NCI-H1930 (cell line): ENCODE measurements around the gene OPTC.

Source experiments
- DNase-seq, 2 experiments: peaks; one replicate each; lab custom pipeline; 2025; lab: John Stamatoyannopoulos, UW

Gene OPTC

GRCh38 chr1:203536980-203537455 is 43.1 kb downstream of the OPTC start:
- DNase-seq, result no peak

GRCh38 chr1:203537806-203538464 is 44.0 kb downstream of the OPTC start:
- DNase-seq, result no peak

- no peak for DNase-seq
Measured at GRCh38 chr1:203538726-203539125, 44.8 kb downstream of the OPTC start.

GRCh38 chr1:203539831-203540546 is 46.0 kb downstream of the OPTC start:
- no peak for DNase-seq

GRCh38 chr1:203544485-203544884 is 50.5 kb downstream of the OPTC start:
- DNase-seq, result no peak

DNA sequence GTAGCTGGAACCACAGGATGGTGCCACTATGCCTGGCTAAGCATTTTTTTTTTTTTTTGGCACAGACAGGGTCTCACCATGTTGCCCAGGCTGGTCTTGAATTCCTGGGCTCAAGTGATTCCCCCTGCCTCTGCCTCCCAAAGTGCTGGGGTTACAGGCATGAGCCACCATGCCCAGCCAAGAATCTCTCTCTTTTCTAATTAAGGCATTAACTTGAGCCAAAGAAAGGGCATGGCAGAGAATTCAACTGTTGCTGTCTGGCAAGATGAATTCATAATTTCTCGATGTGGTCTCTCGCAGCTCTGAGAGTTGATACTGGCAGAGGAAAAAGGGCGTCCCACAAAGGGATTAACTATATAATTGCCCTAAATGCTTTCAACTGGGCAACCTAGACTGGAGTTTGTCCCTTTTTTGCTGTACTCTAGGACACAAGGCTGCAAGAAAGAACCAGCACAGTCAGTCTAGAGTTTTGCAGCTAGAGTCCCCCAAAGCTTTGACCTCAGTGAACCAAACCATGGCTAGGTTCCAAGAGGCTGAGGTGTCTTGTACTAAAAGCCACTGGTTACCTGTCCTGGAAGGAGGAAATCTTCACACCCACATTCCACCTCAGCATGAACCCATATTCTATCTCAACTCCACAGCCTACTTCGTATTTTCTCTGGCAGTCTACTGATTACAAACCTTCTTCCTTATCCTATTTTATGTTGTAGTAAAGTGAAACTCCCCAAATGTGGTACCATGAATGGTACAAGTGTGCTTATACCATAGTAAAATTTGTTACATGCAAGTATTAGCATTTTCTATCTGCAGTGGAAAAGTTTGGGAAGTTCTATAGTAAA is 51.2 kb downstream of the OPTC start:
- no peak for DNase-seq

DNA sequence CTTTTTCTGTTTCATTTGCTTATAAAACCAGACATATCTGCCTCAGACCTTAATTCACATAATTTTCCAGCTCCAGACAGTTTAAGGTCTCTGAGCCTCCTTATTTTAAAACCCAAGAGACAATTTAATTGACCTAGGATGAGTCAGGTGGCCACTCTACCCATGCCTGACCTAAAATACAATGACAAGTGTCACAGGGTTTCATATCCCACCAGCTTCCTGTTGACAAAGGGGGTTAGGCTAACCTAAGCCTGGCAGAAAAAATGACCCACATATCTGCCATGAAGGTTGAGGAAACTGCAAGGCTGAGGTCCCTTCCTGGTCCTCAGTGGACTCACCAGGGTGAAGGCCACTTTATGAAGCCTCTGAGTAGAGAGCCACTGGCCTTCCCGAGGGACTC is 52.3 kb downstream of the OPTC start:
- no peak for DNase-seq

- DNase-seq, result no peak
Measured at GRCh38 chr1:203547147-203547546, 53.2 kb downstream of the OPTC start.

DNA sequence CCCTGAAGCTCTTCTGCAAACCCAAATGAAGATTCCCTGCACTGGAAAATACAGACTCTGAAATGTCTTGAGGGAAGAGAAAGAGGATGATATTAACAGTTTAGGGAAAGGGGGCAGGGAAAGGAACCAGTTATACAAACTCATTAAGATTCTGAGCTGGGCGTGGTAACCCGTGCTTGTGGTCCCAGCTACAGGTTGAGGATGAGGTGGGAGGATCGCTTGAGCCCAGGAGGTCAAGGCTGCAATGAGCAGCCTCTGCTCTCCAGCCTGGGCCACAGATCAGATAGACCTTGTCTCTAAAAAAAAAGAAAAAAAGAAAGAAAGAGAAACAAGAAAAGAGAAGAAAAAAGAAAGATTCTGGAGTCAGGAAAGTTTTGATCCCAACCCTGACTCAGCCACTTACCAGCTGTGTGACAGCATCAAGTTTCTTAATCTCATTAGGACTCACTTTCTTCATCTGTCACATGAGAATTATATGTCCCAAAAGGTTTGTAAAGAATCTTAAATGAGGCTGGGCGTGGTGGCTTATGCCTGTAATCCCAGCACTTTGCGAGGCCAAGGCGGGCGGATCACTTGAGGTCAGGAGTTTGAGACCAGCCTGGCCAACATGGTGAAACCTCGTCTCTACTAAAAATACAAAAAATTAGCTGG is 53.9 kb downstream of the OPTC start:
- no peak for DNase-seq

DNA sequence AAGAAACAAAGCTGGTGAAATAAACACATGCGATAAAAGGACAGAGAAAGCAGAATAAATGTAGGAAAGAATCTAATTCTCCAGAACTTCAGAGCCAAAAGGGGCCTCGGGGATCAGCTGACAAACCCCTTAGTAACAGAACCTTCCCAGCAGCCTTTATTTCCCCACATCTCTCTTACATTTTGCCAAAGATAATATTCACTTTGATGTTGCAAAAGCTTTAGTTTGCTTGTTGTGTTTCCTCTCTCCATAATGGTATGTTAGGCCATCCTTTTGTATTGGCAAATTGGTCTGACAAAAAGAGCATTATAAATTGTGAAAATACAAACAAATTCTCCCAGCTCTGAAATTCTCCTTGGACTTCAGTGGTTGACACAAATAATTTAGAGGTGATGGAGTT is 54.9 kb downstream of the OPTC start:
- DNase-seq, result no peak

DNA sequence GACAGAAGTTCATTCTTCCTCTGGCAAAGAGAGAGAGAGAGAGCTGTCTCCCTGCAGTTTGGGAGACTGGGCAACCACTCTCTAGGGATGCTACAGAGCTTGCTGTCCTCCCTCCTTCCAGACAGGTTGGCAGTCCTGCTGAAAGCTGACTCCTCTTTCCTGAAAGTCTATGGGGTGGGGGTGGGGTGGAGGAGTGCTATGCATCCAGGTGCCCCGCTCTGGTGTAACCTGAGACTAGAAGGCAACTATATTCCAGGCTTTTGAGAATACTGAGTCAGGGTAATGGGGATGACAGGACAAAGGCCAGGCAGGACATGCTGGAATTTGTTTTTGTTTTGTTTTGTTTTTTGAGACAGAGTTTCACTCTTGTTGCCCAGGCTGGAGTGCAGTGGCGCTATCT is 55.4 kb downstream of the OPTC start:
- no peak for DNase-seq

DNA sequence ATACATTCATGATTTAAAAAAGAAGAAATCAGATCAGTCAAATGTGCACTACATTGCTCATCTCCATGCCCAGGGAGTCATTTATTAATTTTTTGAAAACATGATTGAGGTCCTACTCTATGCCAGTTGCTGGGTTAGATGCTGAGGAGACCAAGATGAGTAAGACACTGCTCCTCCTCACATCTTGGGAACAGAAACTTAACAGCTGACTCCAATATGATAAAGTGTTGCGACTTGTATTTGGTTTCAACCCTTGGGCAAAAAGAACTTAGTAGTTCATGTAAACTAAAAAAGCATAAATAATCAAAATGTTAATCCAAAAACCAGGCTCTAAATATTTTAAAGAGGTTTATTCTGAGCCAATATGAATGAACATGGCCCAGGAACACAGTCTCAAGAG is 56.9 kb downstream of the OPTC start:
- no peak for DNase-seq

- DNase-seq, result no peak
Measured at GRCh38 chr1:203551550-203551949, 57.6 kb downstream of the OPTC start.

- no peak for DNase-seq
Measured at GRCh38 chr1:203553496-203553895, 59.5 kb downstream of the OPTC start.

DNA sequence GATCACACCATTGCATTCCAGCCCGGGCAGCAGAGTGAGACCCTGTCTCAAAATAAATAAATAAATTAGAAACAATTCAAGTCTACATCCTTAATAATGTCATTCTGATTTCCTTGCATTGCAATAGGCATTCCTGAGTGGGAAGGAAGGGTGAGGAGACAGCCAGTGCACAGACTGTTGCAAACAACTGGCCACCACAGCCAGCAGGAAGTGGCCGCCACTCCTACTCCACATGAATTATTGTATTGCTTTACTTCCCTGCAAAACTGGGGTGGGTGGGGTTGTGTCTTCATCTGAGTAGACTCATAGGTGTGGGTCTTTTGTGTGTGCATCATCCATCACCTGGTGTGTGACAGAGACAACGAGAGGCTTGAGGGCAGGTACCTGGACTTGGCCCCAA is 60.1 kb downstream of the OPTC start:
- DNase-seq, result no peak

GRCh38 chr1:203555076-203555475 is 61.1 kb downstream of the OPTC start:
- no peak for DNase-seq

- DNase-seq, result no peak
Measured at GRCh38 chr1:203555511-203556046, 61.6 kb downstream of the OPTC start.

DNA sequence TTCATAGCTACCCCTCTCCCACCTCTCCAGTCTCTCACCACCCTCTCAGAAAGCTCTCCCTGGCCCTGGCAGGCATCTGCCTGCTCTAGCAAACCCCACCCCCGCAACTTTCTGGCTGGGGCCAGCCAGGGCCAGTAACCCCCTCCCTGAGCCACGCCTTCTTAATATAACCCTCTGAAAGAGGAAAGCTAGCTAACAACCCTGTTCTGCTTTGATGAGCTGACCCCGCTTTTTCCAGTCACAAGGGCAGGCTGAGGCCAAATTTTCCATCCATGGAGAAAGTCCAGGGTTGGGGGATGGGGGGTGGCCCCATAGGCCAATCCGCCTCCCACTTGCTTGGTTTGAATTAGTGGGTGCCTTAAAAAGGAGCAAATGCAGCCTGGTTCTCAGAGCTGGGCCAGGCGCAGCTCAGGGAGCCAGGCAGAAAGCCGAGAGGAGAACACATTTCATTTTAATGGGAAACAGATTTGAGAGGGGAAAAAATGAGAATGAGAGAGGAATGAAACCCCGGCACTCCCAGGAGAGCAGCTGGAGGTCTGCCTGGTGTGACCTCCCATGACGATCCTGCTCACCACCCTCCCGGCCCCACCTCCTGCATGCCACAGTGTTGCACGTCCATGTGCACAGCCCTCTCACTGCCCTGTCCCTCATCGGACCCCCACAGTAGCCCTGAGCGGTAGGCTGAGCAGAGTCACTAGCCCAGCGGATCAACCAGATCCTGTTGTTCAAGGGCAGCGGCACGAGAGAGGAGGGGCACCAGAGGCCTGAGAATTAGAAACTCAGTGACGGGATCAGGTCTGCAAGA is 62.3 kb downstream of the OPTC start:
- DNase-seq, result no peak

DNA sequence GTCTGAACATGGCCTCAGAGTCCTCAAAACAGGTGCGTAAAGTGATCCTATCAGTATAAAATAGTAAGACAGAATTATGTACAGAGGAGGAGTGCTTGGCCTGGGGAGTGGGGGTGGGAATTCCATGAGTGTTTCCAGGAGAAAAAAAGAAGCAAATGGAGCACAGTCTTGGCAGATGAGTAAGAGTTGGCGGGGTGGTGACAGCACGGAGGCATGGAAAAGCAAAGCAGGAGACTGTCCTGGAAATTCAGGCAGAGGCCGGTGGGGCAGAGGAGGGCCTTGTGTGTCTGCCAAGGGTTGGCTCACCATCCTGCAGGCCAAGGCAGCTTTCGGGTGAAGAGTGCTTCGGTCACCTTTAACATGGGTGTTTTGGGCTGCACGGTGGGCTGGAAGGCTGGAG is 63.4 kb downstream of the OPTC start:
- DNase-seq, result no peak

GRCh38 chr1:203558064-203558760 is 64.3 kb downstream of the OPTC start:
- no peak for DNase-seq
